ENCODE data around the gene PCNX2. TPM values are rescaled to one million over a fixed set of nuclear protein-coding genes. Genes with fewer than 3 reads are reported as not detected.
"Not testable (repeated sequence)": the region's sequence is repeated elsewhere in the genome, so short reads cannot be mapped to it uniquely, and the experiment has no call there.

The PCNX2 gene
- total RNA-seq, 1 experiment from 2014 or later: 12.2 TPM

DNA sequence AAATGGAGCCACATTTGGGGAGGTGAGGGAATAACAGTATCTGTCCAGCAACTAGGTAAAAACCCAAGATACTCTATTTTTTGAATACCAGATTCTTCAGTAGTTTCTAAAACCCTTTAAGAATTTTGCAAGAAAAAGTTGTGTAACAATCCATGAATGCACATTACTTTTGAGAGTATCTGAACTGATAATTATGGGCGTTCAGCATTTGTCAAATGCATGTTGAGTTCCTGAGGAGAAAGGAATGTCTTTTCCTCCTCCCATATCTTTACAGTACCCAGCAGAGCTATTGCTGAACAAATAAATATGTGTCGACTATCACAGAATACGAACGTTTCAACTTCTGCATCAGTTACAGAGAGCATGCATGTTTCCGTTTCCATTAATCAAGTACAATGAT, 104.5 kb downstream of the PCNX2 start:
- in situ Hi-C loops (cut with HindIII; ENCODE audit: low pct_unique_long_range_greater_than_20kb, low sequenced_read_pairs): no loop called here
- no peak for DNase-seq (ENCODE audit: low read depth)

- DNase-seq (ENCODE audit: low read depth): no peak
- in situ Hi-C loops (cut with HindIII; ENCODE audit: low pct_unique_long_range_greater_than_20kb, low sequenced_read_pairs): no loop called here
Observed at GRCh38 chr1:233189526-233189925, 106.0 kb downstream of the PCNX2 start.

GRCh38 chr1:233188061-233188460, 107.5 kb downstream of the PCNX2 start:
- in situ Hi-C loops (cut with HindIII; ENCODE audit: low pct_unique_long_range_greater_than_20kb, low sequenced_read_pairs): no loop called here
- no peak for DNase-seq (ENCODE audit: low read depth)

- no peak for DNase-seq (ENCODE audit: low read depth)
- in situ Hi-C loops (cut with HindIII; ENCODE audit: low pct_unique_long_range_greater_than_20kb, low sequenced_read_pairs): no loop called here
Observed at GRCh38 chr1:233183226-233184020, 112.1 kb downstream of the PCNX2 start.

GRCh38 chr1:233182587-233182986, 112.9 kb downstream of the PCNX2 start:
- in situ Hi-C loops (cut with HindIII; ENCODE audit: low pct_unique_long_range_greater_than_20kb, low sequenced_read_pairs): no loop called here
- DNase-seq (ENCODE audit: low read depth): no peak

DNA sequence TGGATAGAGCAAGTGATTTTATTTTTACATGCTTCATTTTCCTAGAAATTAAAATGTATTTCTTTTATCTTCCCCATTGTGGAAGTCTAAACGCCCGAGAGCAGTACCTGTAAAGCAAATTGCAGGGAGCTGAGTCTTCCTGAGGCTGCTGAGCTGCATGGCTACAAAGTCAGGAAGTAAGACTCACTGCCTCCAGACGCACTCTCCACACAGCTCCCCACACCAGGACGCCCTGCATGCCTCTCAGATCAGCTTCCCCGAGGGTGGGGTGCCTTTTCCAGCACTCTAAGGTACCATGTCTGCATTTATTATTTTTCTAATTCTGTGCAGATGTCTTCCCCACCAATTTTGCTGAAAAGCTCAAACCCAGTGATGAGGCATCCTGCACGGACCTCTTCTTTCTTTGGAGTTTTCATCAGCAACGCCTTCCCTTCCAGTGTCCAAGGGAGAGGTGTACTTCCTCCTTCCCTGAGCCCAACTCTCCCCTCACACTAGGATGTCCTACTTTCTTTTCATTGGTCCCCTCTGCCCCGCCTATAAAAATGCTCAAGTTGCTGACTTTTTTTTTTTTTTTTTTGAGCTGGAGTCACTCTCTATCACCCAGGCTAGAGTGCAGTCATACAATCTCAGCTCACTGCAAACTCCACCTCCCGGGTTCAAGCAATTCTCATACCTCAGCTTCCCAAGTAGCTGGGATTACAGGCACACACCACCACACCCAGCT, 114.7 kb downstream of the PCNX2 start:
- DNase-seq (ENCODE audit: low read depth): peak; percentile 19
- in situ Hi-C loops (cut with HindIII; ENCODE audit: low pct_unique_long_range_greater_than_20kb, low sequenced_read_pairs): no loop called here

GRCh38 chr1:233179638-233180037, 115.9 kb downstream of the PCNX2 start:
- in situ Hi-C loops (cut with HindIII; ENCODE audit: low pct_unique_long_range_greater_than_20kb, low sequenced_read_pairs): not testable (repeated sequence)
- peak; percentile 36 for DNase-seq (ENCODE audit: low read depth)

GRCh38 chr1:233172201-233172600, 123.3 kb downstream of the PCNX2 start:
- in situ Hi-C loops (cut with HindIII; ENCODE audit: low pct_unique_long_range_greater_than_20kb, low sequenced_read_pairs): no loop called here
- DNase-seq (ENCODE audit: low read depth): peak; percentile 11

DNA sequence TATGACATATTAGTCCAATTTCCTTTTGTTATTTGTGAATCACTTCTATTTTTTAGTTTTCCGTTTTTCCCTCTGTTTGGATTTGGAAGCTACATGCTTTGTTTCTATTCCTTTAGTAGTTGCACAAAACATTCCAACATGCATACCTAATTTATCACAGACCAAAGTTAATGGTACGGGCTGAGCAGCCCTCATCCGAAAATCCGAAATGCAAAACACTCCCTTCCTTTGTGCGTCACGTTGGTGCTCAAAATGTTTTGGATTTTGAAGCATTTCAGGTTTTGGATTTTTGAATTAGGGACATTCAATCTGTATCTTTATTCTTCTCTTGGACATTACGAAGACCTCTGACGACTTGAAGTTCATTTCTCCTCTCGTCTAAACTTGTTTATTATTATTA, 124.8 kb downstream of the PCNX2 start:
- no peak for DNase-seq (ENCODE audit: low read depth)
- in situ Hi-C loops (cut with HindIII; ENCODE audit: low pct_unique_long_range_greater_than_20kb, low sequenced_read_pairs): no loop called here

- DNase-seq (ENCODE audit: low read depth): no peak
- in situ Hi-C loops (cut with HindIII; ENCODE audit: low pct_unique_long_range_greater_than_20kb, low sequenced_read_pairs): no loop called here
Observed at GRCh38 chr1:233168384-233168783, 127.1 kb downstream of the PCNX2 start.

DNA sequence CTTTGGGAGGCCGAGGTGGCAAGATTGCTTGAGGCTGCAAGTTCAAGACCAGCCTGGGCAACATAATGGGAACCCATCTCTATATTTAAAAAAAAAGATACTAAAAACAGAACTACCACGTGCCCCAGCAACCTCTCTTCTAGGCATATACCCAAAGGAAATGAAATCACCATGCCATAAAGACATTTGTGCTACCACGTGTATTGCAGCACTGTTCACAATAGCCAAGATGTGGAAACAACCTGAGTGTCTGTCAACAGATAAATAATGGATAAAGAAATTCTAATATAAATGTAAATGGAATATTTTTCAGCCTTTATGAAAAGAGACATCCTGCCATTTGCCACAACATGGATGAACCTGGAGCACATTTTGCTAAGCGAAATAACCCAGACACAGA, 128.6 kb downstream of the PCNX2 start:
- no peak for DNase-seq (ENCODE audit: low read depth)
- in situ Hi-C loops (cut with HindIII; ENCODE audit: low pct_unique_long_range_greater_than_20kb, low sequenced_read_pairs): no loop called here

DNA sequence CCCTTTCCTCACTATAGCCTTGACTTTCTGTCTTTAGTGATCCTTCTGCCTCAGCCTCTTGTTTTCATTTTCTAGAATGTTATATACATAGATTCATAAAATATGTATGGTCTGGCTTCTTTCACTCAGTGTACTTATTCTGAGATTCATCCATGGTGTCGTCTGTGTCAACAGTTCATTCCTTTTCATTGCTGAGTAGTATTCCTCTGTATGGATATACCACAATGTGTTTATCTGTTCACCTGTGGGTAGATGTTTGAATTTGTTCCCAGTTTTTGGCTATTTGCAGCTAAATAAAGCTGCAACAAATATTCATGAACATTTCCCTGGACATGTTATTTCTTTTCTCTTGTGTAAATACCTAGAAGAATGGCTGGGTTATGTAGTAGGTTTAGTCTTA, 131.8 kb downstream of the PCNX2 start:
- in situ Hi-C loops (cut with HindIII; ENCODE audit: low pct_unique_long_range_greater_than_20kb, low sequenced_read_pairs): no loop called here
- no peak for DNase-seq (ENCODE audit: low read depth)

GRCh38 chr1:233158322-233158721, 137.2 kb downstream of the PCNX2 start:
- in situ Hi-C loops (cut with HindIII; ENCODE audit: low pct_unique_long_range_greater_than_20kb, low sequenced_read_pairs): no loop called here
- DNase-seq (ENCODE audit: low read depth): no peak

GRCh38 chr1:233157245-233157644, 138.3 kb downstream of the PCNX2 start:
- in situ Hi-C loops (cut with HindIII; ENCODE audit: low pct_unique_long_range_greater_than_20kb, low sequenced_read_pairs): no loop called here
- DNase-seq (ENCODE audit: low read depth): no peak

GRCh38 chr1:233151861-233152260, 143.7 kb downstream of the PCNX2 start:
- in situ Hi-C loops (cut with HindIII; ENCODE audit: low pct_unique_long_range_greater_than_20kb, low sequenced_read_pairs): no loop called here

DNA sequence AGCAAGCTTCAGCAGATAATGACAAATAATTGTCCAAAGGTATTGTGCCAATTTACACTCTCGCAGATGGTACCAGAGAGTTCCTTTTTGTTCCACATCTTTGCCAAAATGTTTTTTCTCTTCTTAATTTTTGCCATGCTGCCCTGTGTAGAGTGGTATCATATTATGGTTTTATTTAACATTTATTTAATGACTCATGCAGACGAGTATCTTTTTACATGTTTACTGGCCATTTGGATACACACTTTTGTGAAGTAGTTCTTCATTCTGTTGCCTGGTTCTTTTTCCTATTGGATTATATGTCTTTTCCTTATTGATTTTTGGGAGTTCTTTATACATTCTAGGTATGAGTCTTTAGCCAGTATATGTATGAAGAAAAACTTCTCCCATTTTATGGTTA, 151.1 kb downstream of the PCNX2 start:
- no peak for DNase-seq (ENCODE audit: low read depth)
- in situ Hi-C loops (cut with HindIII; ENCODE audit: low pct_unique_long_range_greater_than_20kb, low sequenced_read_pairs): no loop called here

More at GRCh38 chr1:233151861-233152260, 143.7 kb downstream of the PCNX2 start:
- DNase-seq (ENCODE audit: low read depth): no peak

DNA sequence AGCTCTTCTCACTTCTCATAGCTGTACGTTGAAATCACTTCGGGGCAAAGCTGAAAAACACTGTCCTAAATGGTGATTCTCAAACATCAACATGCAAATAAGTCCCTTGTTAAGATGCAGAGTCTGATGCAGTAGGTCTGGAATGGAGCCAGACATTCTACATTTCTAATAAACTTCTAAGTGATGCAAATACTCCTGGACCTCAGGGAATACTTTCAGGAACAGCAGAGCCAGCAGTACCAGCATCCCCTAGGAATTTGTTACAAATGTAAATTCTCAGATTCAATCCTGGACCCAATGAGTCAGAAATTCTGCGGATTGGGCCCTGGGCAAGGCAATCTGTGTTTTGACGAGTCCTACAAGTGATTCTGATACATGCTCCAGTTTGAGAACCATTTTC, 152.3 kb downstream of the PCNX2 start:
- in situ Hi-C loops (cut with HindIII; ENCODE audit: low pct_unique_long_range_greater_than_20kb, low sequenced_read_pairs): no loop called here
- no peak for DNase-seq (ENCODE audit: low read depth)

- no peak for DNase-seq (ENCODE audit: low read depth)
- in situ Hi-C loops (cut with HindIII; ENCODE audit: low pct_unique_long_range_greater_than_20kb, low sequenced_read_pairs): no loop called here
Observed at GRCh38 chr1:233140974-233141373, 154.6 kb downstream of the PCNX2 start.

DNA sequence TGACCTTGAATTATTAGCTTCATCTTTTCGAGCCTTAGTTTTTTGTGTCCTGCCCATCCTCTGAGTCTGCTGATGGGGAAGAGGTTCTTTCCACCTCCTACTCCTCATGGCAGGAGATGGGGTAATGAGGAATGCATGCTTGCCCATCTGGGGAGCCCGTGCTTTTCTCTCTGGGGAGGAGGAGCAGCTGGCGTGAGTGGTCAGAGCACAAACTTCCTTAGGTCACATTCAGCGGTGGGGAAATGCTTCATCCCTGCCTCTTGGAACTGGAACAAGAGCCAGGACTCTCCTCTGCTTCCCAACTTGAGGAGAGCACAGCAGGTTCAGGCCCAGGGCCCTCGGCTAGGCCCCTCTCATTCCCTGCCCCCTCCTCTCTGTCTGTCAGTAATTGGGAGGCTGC, 155.0 kb downstream of the PCNX2 start:
- DNase-seq (ENCODE audit: low read depth): no peak
- in situ Hi-C loops (cut with HindIII; ENCODE audit: low pct_unique_long_range_greater_than_20kb, low sequenced_read_pairs): no loop called here

All from Caki2 (cell line).